Esophagus squamous epithelium (tissue), 5 donors: ENCODE data around the gene ZBTB8B. TPM values are rescaled to one million over a fixed set of nuclear protein-coding genes. Genes with fewer than 3 reads are reported as not detected.
"Not testable (repeated sequence)": the region's sequence is repeated elsewhere in the genome, so short reads cannot be mapped to it uniquely, and the experiment has no call there.

ENCODE experiments used
- DNase-seq: peaks from one replicate; lab custom pipeline; 2025; lab: John Stamatoyannopoulos, UW
- H3K27ac ChIP-seq, 4 donors: fragments of 200-600 bp; sonication (generic); one replicate each; pipeline ENCODE4 v1.5.1; 2016 to 2019; ENCODE audit warnings: mild to moderate bottlenecking in 1 of 4
- H3K27me3 ChIP-seq, 4 donors: fragments of 200-600 bp; sonication (generic); 1 replicate in 3 of 4; 2 replicates in 1 of 4; pipeline versions ENCODE4 v1.5.1 to v1.6.0; 2017 to 2021; ENCODE audit warnings: antibody characterized with exemption in 1 of 4
- H3K36me3 ChIP-seq, 3 donors: fragments of 200-600 bp; sonication (generic); one replicate each; pipeline ENCODE4 v1.5.1; 2016 to 2019
- H3K4me1 ChIP-seq, 3 donors: fragments of 200-600 bp; sonication (generic); one replicate each; pipeline ENCODE4 v1.5.1; 2017 to 2019
- H3K4me3 ChIP-seq, 4 donors: fragments of 200-600 bp; sonication (generic); 1 replicate in 3 of 4; 2 replicates in 1 of 4; pipeline ENCODE4 v1.5.1; 2016 to 2019; ENCODE audit warnings: mild to moderate bottlenecking in 2 of 4, moderate library complexity in 1 of 4
- H3K9me3 ChIP-seq, 3 donors: fragments of 200-600 bp; sonication (generic); one replicate each; pipeline ENCODE4 v1.5.1; 2016 to 2019
- CTCF ChIP-seq, 6 experiments: fragments of 450-650 bp in 4 of 6; fragments of 200-600 bp in 2 of 6; sonication (generic) in 2 of 6; IDR thresholded peaks; one replicate each; pipeline ENCODE4 v1.5.1; 2016 to 2019; ENCODE audit warnings: antibody characterized with exemption in 6 of 6, mild to moderate bottlenecking in 4 of 6, moderate library complexity in 4 of 6
- POLR2A ChIP-seq, 4 donors: fragments of 450-650 bp; IDR thresholded peaks; one replicate each; pipeline ENCODE4 v1.6.1; 2017; ENCODE audit warnings: antibody characterized with exemption in 4 of 4, mild to moderate bottlenecking in 4 of 4, moderate library complexity in 3 of 4
- WGBS, 2 donors: methylation state at CpG; one replicate each; pipeline ENCODE4 v1.1.5; 2018; 5-methylcytosine and 5-hydroxymethylcytosine counted together
- intact Hi-C: fragments of 100-400 bp; cut with DNase I; formaldehyde crosslinking; loops from one replicate; pipeline ENCODE4 v1.15.0; 2022
- total RNA-seq, 4 donors: library from RNA; depleted of rRNA; stranded (reverse); fragments of >200 nt; gene quantifications; one replicate each; pipeline ENCODE4 v1.1.0, GENCODE V29; 2016
- donor health status: DM: yes; HTN: yes; CAD: no.

Gene ZBTB8B
- total RNA-seq, 4 donors from 2014 or later: not detected

- Histone ChIP-seq H3K4me3 (no peak overlapping the region), H3K36me3 (no peaks in the 10 kb centered on the region), H3K4me1 (no peaks in the 10 kb centered on the region), H3K9me3 (no peaks in the 10 kb centered on the region), H3K27ac (no peak overlapping the region), H3K27me3 (peaks cover 0 to 96% (median 5%) of the 10 kb centered on the region in 4 donors)
- TF ChIP-seq POLR2A (IDR thresholded peaks at IDR 0.05) (no peak), CTCF (IDR thresholded peaks at IDR 0.05) (peak in 1 of 6 experiments; percentile 15)
- WGBS, 2 donors: 48 to 80% methylated on average over 15 to 17 of the region's 28 CpGs
- DNase-seq: no peak
- intact Hi-C loops: no loop called here
Measured at GRCh38 chr1:32470991-32471694, 6.3 kb downstream of the ZBTB8B start.

GRCh38 chr1:32471695-32472362, 7.0 kb downstream of the ZBTB8B start:
- no peak for DNase-seq
- intact Hi-C loops: no loop called here
- H3K27me3 ChIP-seq: peaks cover 0 to 96% (median under 1%) of the 10 kb centered on the region in 4 donors
- TF ChIP-seq CTCF (IDR thresholded peaks at IDR 0.05) (no peak), POLR2A (IDR thresholded peaks at IDR 0.05) (no peak)
- H3K27ac ChIP-seq: no peak overlapping the region
- no peaks in the 10 kb centered on the region for H3K9me3 ChIP-seq
- H3K36me3 ChIP-seq: no peaks in the 10 kb centered on the region
- 68 to 89% methylated on average over 3 of the region's 3 CpGs for WGBS, 2 donors
- no peaks in the 10 kb centered on the region for H3K4me1 ChIP-seq
- no peak overlapping the region for H3K4me3 ChIP-seq

- H3K36me3 ChIP-seq, H3K27ac ChIP-seq, H3K4me1 ChIP-seq, intact Hi-C loops, H3K9me3 ChIP-seq, H3K4me3 ChIP-seq, DNase-seq: not testable (repeated sequence)
- H3K27me3 ChIP-seq: peaks cover 0 to 92% (median 0%) of the 10 kb centered on the region in 4 donors
- 43 to 68% methylated on average over 10 to 11 of the region's 11 CpGs for WGBS, 2 donors
Measured at GRCh38 chr1:32472966-32473365, 8.1 kb downstream of the ZBTB8B start.

GRCh38 chr1:32474954-32475353, 10.1 kb downstream of the ZBTB8B start:
- intact Hi-C loops: no loop called here
- 76 to 87% methylated on average over 4 of the region's 4 CpGs for whole genome bisulfite sequencing, 2 donors

GRCh38 chr1:32480003-32480402, 15.1 kb downstream of the ZBTB8B start:
- DNase-seq: no peak
- Histone ChIP-seq H3K27me3 (peaks cover 0 to 40% (median 0%) of the 10 kb centered on the region in 4 donors), H3K4me3 (no peak overlapping the region), H3K9me3 (no peaks in the 10 kb centered on the region), H3K27ac (no peak overlapping the region), H3K36me3 (no peaks in the 10 kb centered on the region), H3K4me1 (no peaks in the 10 kb centered on the region)
- WGBS, 2 donors: 39 to 66% methylated on average over 2 of the region's 2 CpGs
- intact Hi-C loops: no loop called here
- TF ChIP-seq CTCF (IDR thresholded peaks at IDR 0.05) (no peak), POLR2A (IDR thresholded peaks at IDR 0.05) (no peak)

More at GRCh38 chr1:32474954-32475353, 10.1 kb downstream of the ZBTB8B start:
- TF ChIP-seq POLR2A (IDR thresholded peaks at IDR 0.05): no peak
- no peak for TF ChIP-seq CTCF (IDR thresholded peaks at IDR 0.05)
- H3K27me3 ChIP-seq: peaks cover 0 to 76% (median 0%) of the 10 kb centered on the region in 4 donors
- DNase-seq: no peak
- no peaks in the 10 kb centered on the region for H3K36me3 ChIP-seq
- no peak overlapping the region for H3K27ac ChIP-seq
- no peak overlapping the region for H3K4me3 ChIP-seq
- H3K4me1 ChIP-seq: no peaks in the 10 kb centered on the region
- no peaks in the 10 kb centered on the region for H3K9me3 ChIP-seq
